ENCODE results near the gene CPSF4.
"Not testable (repeated sequence)": the region's sequence is repeated elsewhere in the genome, so short reads cannot be mapped to it uniquely, and the experiment has no call there.

The CPSF4 gene

DNA sequence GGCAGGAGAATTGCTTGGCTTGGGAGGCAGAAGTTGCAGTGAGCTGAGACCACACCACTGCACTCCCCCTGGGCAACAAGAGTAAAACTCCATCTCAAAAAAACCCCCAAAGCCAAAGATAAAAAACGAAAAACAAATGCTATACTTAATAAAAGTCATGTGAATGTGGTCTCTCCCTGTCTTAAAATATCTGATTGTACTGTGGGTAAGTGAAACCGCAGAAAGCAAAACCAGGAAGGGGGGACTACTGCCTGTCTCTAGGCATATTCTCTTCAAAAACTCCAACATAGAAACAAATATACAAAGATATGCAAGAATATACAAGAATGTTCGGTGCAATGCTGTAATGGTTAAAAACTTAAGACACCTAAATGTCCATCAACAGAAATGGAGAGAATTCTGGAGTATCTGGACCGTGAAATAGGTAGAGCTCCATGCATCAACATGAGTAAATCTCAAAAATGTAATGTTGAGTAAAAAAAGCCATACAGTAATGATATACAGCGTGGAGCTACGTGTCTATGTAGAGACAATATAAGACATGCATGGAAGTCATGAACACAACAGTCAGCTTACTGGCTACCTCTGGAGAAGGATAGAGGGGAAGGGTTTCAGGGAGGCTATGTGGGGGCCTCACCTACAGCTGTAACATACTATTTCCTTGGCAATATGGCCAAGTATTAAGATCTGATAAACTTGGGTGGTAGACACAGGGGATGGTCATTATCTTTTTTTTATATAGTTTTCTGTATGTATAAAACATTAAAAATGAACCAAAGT lies 59.2 kb downstream of the CPSF4 start:
- DNase-seq = no peak

DNA sequence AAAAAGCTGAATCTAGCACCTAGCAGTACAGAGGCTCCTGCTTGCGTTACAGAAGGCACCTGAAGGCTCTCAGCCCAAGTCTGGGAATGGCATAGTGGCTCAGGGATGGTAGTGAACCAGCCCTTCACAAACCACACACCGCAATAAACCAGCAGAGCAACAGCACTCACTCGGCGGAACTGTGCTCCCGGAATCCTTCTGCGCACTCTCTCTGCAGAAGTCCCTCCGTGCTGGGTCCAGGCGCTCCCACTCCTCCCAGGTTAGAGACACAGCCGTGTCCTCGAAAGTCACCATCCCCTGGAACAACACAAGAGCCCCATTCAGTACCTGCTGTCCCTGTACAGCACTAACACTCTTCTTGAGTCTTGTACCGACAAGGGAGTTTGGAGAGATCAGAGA lies 59.8 kb downstream of the CPSF4 start:
- no peak for DNase-seq

DNA sequence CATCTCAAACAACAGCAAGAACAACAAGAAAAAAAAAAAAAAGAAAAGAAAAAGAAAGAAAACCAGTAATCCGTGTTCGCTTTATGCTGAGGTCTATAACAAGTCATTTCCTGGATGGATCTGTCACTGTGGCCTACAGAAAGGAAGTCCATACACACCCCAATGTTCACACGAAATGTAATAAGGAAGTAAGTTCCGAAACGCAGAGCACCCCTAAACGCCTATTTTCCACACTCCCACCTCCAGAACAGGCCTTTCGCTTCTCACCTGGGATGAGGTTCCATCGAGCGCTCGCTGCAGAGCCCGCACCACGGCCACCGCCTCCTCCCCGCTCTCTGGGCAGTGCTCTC lies 60.6 kb downstream of the CPSF4 start:
- peak; percentile 28 to 53 for DNase-seq

DNA sequence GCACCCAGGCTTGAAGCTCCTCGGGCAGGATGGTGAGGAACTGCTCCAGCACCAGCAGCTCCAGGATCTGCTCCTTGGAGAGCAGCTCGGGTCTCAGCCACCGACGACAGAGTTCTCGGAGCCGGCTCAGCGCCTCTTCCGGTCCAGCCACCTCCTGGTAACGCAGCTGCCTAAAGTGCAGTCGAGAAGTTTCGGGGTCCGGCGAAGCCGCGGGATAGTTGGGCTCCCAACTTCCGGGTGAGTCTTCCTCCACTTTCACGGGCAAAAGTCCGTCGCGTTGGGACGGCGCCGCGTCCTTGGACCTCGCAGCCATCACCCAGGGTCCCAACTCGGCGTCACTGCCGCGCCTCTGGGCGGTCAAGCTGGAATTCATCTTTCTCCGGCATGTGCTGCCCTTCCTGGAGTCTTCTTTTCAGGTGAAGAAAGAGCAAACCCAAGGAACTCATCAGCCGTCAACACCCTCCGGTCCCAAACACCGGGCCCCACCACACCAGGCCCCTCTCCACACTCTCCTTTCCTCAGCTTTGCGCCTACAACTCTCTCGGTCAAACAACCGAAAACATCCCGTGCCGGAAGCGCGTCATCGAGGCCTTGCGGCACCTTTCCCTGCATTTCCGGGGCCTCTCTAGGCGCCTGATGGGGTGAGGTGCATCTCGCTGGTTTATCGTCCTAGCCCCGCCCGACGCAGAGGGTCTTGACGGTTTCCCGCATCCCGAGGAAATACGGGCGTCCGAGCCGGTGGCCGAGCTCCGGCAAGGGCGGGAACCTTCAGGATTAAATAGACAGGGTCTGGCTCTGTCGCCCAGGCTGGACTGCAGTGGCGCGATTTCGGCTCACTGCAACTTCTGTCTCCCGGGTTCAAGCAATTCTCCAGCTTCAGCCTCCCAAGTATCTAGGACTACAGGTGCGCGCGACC lies 61.2 kb downstream of the CPSF4 start, which contains the start of gene ZNF394:
TSS of gene ZNF394 (minus strand) at position 561 of the 916 bp plus-strand sequence. CDS start at position 373, 188 bp downstream.
- DNase-seq = peak; percentile 88 to 94

DNA sequence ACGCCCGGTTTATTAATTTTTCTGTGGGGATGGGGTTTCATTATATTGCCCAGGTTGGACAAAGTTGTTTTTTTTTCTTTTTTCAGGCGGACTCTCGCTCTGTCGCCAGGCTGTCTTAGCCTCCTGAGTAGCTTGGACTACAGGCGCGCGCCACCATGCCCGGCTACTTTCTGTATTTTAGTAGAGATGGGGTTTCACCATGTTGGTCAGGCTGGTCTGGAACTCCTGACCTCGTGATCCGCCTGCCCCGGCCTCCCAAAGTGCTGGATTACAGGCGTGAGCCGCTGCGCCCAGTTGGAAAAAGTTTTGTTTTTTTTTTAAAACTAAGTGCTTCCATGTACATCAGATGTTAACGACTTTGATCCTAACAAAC lies 61.9 kb downstream of the CPSF4 start:
- no peak for DNase-seq

DNA sequence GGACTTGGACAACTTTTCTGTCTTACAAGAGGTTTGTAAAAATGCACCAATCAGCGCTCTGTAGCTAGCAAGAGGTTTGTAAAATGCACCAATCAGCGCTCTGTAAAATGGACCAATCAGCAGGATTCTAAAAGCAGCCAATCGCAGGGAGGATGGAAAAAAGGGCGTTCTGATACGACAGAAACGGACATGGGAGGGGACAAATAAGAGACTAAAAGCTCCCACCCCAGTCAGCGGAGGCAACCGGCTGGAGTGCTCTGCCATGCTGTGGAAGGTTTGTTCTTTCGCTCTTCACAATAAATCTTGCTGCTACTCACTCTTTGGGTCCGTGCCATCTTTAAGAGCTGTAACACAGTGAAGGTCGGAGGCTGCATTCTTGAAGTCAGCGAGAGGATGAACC lies 62.5 kb downstream of the CPSF4 start:
- DNase-seq = not testable (repeated sequence)

DNA sequence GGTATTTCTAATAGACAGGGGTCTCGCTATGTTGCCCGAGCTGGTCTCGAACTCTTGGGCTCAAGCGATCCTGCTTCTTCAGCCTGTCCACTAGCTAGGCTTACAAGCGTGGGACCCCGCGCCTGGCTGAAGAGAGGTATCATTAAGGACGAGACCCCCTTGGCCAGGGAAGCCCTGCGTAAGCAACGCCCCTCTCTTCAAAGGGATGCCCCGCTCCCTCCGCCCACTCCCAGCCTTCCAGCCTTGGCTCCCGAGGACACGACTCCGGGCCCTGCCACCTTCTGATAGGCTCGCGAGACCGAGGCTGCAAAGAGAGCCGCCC lies 65.5 kb downstream of the CPSF4 start:
- DNase-seq = peak in 1 of 2 donors; percentile 96

DNA sequence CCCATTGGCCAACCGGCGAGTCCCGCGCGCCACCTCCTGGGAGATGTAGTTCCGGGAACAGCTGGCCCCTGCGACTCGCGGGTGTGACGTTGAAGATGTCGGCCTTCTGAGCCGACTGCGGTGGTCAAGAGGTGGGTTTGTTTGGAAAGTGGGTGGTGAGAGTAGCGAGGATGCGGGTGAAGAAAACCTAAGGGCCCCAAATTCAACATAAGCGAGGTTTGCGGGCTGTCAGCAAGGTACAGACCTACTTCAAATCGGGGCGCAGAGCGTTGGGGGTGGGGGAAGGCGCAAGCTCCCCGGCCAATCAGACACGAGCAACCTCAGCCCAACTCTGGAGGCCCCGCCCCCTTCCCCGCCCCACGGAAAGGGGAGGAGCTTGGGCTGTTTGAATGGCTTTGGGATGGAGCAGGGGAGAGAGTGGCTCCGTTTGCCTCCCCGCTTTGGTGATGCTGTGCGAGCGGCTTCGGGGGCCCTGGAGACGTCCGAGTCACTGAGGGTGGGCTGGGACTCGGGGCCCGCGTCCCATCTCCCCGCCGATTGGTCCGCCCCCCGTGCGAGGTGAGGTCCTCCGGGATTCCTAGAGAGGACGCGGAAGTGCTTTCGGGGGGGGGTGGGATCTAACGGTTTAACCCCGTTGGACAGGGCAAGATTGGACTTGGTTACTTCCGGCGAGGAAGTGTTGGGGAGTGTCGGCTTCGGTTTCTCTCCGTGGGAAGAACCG lies 66.0 kb downstream of the CPSF4 start, which contains the start of gene ZKSCAN5:
TSS of gene ZKSCAN5 (plus strand) at position 60 of the 721 bp plus-strand sequence. CDS start 1,383 bp downstream, outside the sequence.
- peak; percentile 92 to 97 for DNase-seq

DNA sequence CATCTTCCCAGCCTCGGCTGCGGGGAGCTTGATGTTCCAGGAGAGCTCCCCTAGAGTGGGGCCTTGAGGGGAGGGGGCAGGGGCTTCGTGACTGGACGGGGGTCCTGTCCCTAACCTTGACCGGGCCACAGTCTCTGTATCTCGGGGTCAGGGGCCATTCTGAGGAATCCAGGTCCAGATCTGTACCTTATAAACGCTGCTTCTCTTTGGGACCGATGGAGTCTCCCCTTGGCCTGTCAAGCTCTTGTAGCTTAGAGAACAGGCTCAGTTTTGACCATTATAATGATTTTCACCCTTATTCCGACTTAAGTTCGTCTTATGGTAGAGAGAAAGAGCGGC lies 66.5 kb downstream of the CPSF4 start:
- DNase-seq = no peak
